Activated CD4-positive, alpha-beta T cell treated with anti-CD3 and anti-CD28 coated beads for 36 hours (primary cell): Measurements from ENCODE around the gene TNFRSF18. TPM values are rescaled to one million over a fixed set of nuclear protein-coding genes. Genes with fewer than 3 reads are reported as not detected.

ENCODE experiments used
- ATAC-seq: fragments of 200-7000 bp; cut with Tn5 transposase; one replicate; pipeline ENCODE4 v1.10.0; 2021; ENCODE audit warnings: mild to moderate bottlenecking, moderate library complexity
- CTCF ChIA-PET: fragments of 350-600 bp; sonication (Branson Sonifier 250); formaldehyde crosslinking; loops from one replicate; lab custom pipeline; 2021; ENCODE audit warnings: antibody characterized with exemption; lab: Charles Lee
- POLR2A ChIA-PET: fragments of 350-600 bp; sonication (Branson Sonifier 250); formaldehyde crosslinking; loops from one replicate; lab custom pipeline; 2021; ENCODE audit warnings: antibody characterized with exemption, inconsistent platforms; lab: Charles Lee
- DNase-seq: peaks from one replicate; pipeline ENCODE4 v3.0.0-alpha.2; 2020
- H3K27ac Mint-ChIP-seq: one replicate; pipeline ENCODE4 v1.8.0; 2021; ENCODE audit warnings: mixed read lengths
- H3K27me3 Mint-ChIP-seq: one replicate; pipeline ENCODE4 v1.8.0; 2021; ENCODE audit warnings: mixed read lengths
- H3K36me3 Mint-ChIP-seq: one replicate; pipeline ENCODE4 v1.8.0; 2021; ENCODE audit warnings: low read depth, mixed read lengths
- H3K4me1 Mint-ChIP-seq: one replicate; pipeline ENCODE4 v1.8.0; 2021; ENCODE audit warnings: mixed read lengths
- H3K4me3 Mint-ChIP-seq: one replicate; pipeline ENCODE4 v1.8.0; 2021; ENCODE audit warnings: mild to moderate bottlenecking, moderate library complexity, mixed read lengths
- H3K9me3 Mint-ChIP-seq: one replicate; pipeline ENCODE4 v1.8.0; 2021; ENCODE audit warnings: low read depth, mixed read lengths
- intact Hi-C, 2 experiments: fragments of 100-400 bp; cut with DNase I in 1 of 2; cut with micrococcal nuclease in 1 of 2; formaldehyde crosslinking; loops; one replicate each; pipeline versions ENCODE4 v1.14.2 to v1.15.1; 2022 to 2024; cut with DNase I, micrococcal nuclease
- total RNA-seq, 2 experiments: library from RNA; stranded (reverse); gene quantifications; one replicate each; pipeline ENCODE4 v1.2.3, GENCODE V29; 2021

The TNFRSF18 gene
- total RNA-seq, 2 experiments from 2014 or later, result 95.0 to 164 TPM

DNA sequence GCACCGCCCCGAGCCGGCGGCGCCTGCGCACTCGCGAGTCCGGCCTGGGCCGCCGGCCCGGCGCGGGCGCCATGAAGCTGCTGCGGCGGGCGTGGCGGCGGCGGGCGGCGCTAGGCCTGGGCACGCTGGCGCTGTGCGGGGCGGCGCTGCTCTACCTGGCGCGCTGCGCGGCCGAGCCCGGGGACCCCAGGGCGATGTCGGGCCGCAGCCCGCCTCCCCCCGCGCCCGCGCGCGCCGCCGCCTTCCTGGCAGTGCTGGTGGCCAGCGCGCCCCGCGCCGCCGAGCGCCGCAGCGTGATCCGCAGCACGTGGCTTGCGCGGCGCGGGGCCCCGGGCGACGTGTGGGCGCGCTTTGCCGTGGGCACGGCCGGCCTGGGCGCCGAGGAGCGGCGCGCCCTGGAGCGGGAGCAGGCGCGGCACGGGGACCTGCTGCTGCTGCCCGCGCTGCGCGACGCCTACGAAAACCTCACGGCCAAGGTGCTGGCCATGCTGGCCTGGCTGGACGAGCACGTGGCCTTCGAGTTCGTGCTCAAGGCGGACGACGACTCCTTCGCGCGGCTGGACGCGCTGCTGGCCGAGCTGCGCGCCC, 25.9 kb upstream of the TNFRSF18 start, which contains the start of gene B3GALT6:
Gene B3GALT6, plus strand, starts transcription at position 30 of the 588 bp plus-strand sequence. Its CDS starts 42 bp downstream, at position 72.
- H3K27me3 Mint-ChIP-seq, result no peaks in the 10 kb centered on the region
- DNase-seq (no peak), ATAC-seq (no peak)
- H3K36me3 Mint-ChIP-seq, result peaks cover 37% of the 10 kb centered on the region
- H3K4me1 Mint-ChIP-seq, result peaks cover 35% of the 10 kb centered on the region
- ChIA-PET CTCF (interaction anchor here (1.0 kb wide), 1 partner anchor 27 kb away, joined by 3 read pairs; no protein-coding TSS in a partner anchor), POLR2A (interaction anchor here (0.7 kb wide), 1 partner anchor 392 kb away, joined by 3 read pairs; no protein-coding TSS in a partner anchor)
- H3K27ac Mint-ChIP-seq, result peak within 1 kb of the TSS; percentile 91
- H3K4me3 Mint-ChIP-seq, result peak within 1 kb of the TSS; percentile 94
- H3K9me3 Mint-ChIP-seq, result no peaks in the 10 kb centered on the region
- intact Hi-C loops, result loop anchor here (1.0 to 2.0 kb wide), 16 partner anchors 18 to 383 kb away; partner anchors contain the start of genes C1orf159 (in 2 of the 2), ATAD3A (in 1 of the 2), AURKAIP1 (in 1 of the 2) and CCNL2 (in 1 of the 2)

DNA sequence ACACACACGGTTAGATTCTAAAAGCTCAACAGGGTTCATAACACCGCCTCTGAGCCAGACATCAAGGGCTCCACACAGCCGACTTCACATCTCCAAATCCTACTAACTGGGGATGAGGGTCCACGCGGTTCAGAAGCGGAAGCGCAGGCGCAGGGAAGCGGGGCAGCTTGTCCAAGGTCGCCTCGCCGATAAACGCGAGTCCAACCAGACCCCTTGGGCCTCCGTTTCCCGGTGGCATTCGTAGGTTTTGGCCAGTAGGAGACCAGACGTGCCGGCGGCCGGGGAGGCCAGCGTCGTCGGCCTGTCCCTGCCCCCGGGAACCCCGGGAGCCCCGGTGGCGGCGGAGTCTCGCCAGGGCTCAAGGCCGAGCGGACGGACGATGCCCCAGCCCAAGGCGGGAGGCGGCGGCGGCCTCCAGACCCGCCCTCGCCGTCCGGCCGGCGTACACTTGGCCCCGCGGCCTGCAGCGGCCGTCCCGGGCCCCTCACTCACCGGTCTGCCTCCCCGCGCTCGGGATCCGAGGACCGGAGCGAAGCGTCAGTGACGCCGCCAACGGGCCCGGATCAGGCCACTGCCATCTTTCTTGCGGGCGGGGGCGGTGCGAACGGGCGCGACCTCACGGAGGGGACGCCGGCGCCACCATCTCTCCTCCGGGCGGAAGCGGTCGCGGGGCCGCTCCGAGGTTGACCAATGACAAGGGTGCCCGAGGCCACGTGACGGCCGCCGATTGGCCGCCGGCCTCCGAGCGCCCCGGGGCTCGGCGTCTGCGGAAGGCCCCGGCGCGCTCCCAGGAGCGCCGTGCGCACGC, 25.2 kb upstream of the TNFRSF18 start, which contains the start of gene SDF4:
Gene SDF4, minus strand, starts transcription at position 602 of the 808 bp plus-strand sequence. CDS start 3,229 bp downstream, outside the sequence.
- Mint-ChIP-seq H3K36me3 (peaks cover 37% of the 10 kb centered on the region), H3K27me3 (no peaks in the 10 kb centered on the region), H3K4me3 (peak within 1 kb of the TSS; percentile 94), H3K4me1 (peaks cover 35% of the 10 kb centered on the region), H3K9me3 (no peaks in the 10 kb centered on the region), H3K27ac (peak within 1 kb of the TSS; percentile 91)
- POLR2A ChIA-PET, result interaction anchor here (0.7 kb wide), 1 partner anchor 392 kb away, joined by 3 read pairs; no protein-coding TSS in a partner anchor
- intact Hi-C loops, result loop anchor here (1.0 to 2.0 kb wide), 17 partner anchors 17 to 384 kb away; partner anchors contain the start of genes C1orf159 (in 2 of the 2), ATAD3A (in 1 of the 2), AURKAIP1 (in 1 of the 2) and CCNL2 (in 1 of the 2)
- CTCF ChIA-PET, result interaction anchor here (1.0 to 2.8 kb wide), 3 partner anchors 19 to 109 kb away, joined by 3 to 18 read pairs (median 5); no protein-coding TSS in a partner anchor
- ATAC-seq (peak; percentile 98), DNase-seq (peak; percentile 98)

GRCh38 chr1:1230656-1231399, 24.4 kb upstream of the TNFRSF18 start:
- ChIA-PET POLR2A (no interaction called here), CTCF (interaction anchor here (1.0 to 2.8 kb wide), 2 partner anchors 20 to 109 kb away, joined by 5 to 18 read pairs; no protein-coding TSS in a partner anchor)
- Mint-ChIP-seq H3K27me3 (no peaks in the 10 kb centered on the region), H3K27ac (peak overlapping the region; percentile 91), H3K4me3 (peak overlapping the region; percentile 94), H3K9me3 (no peaks in the 10 kb centered on the region), H3K36me3 (peaks cover 39% of the 10 kb centered on the region), H3K4me1 (peaks cover 39% of the 10 kb centered on the region)
- no peak for ATAC-seq
- no peak for DNase-seq
- intact Hi-C loops, result loop anchor here (1.0 kb wide), 1 partner anchor 109 kb away; no protein-coding TSS in a partner anchor

GRCh38 chr1:1229770-1230169, 23.4 kb upstream of the TNFRSF18 start:
- CTCF ChIA-PET, result interaction anchor here (0.5 to 2.8 kb wide), 2 partner anchors 108 to 164 kb away, joined by 3 to 18 read pairs; no protein-coding TSS in a partner anchor
- peak overlapping the region; percentile 83 for H3K27ac Mint-ChIP-seq

DNA sequence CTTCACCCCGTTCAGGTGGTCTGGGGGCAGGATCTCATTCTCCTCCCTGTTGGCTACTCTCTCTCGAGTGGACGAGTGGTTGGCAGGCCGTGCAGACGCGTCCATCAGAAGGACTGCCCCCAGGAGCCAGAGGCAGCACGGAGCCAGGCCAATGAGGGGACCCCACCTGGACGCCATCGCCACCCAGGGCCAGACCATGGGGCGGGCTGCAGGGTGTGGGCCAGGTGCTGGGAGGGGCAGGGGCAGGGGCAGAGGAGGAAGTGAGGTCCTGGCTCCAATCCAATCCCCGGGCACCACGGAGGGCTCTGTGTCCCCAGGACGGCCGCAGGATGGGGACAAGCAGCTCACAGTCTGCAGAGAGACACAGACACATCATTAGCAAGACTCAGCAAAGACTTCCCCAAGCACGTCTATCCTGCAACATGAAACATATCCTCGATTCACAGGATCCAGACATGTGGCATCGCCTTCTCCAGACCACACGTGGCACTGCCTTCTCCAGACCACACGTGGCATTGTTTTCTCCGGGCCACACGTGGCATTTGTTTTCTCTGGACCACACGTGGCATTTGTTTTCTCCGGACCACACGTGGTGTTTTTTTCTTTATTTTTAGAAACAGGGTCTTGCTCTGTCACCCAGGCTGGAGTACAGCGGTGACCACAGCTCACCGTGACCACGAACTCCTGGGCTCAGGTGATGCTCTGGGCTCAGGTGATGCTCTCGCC, 22.4 kb upstream of the TNFRSF18 start:
- intact Hi-C loops, result no loop called here
- ChIA-PET CTCF (interaction anchor here (2.8 kb wide), 1 partner anchor 107 kb away, joined by 18 read pairs; no protein-coding TSS in a partner anchor), POLR2A (no interaction called here)
- Mint-ChIP-seq H3K27me3 (no peaks in the 10 kb centered on the region), H3K4me3 (no peak overlapping the region), H3K36me3 (peaks cover 38% of the 10 kb centered on the region), H3K27ac (no peak overlapping the region), H3K9me3 (no peaks in the 10 kb centered on the region), H3K4me1 (peaks cover 33% of the 10 kb centered on the region)
- DNase-seq, result no peak
- no peak for ATAC-seq

More at GRCh38 chr1:1229770-1230169, 23.4 kb upstream of the TNFRSF18 start:
- peaks cover 43% of the 10 kb centered on the region for H3K4me1 Mint-ChIP-seq
- peak overlapping the region; percentile 94 for H3K4me3 Mint-ChIP-seq
- H3K9me3 Mint-ChIP-seq, result no peaks in the 10 kb centered on the region
- ATAC-seq (no peak), DNase-seq (no peak)
- intact Hi-C loops, result no loop called here
- POLR2A ChIA-PET, result no interaction called here
- H3K36me3 Mint-ChIP-seq, result peaks cover 45% of the 10 kb centered on the region
- no peaks in the 10 kb centered on the region for H3K27me3 Mint-ChIP-seq

- Mint-ChIP-seq H3K4me1 (peaks cover 28% of the 10 kb centered on the region), H3K36me3 (peaks cover 38% of the 10 kb centered on the region), H3K4me3 (no peak overlapping the region), H3K27ac (no peak overlapping the region), H3K9me3 (no peaks in the 10 kb centered on the region), H3K27me3 (no peaks in the 10 kb centered on the region)
- no peak for DNase-seq
- no peak for ATAC-seq
- ChIA-PET CTCF (no interaction called here), POLR2A (no interaction called here)
- intact Hi-C loops, result no loop called here
Observed at GRCh38 chr1:1228187-1228586, 21.8 kb upstream of the TNFRSF18 start.

GRCh38 chr1:1227386-1227785, 21.0 kb upstream of the TNFRSF18 start:
- ATAC-seq, result no peak
- ChIA-PET CTCF (no interaction called here), POLR2A (no interaction called here)
- Mint-ChIP-seq H3K4me1 (peaks cover 28% of the 10 kb centered on the region), H3K9me3 (no peaks in the 10 kb centered on the region), H3K4me3 (no peak overlapping the region), H3K27me3 (no peaks in the 10 kb centered on the region), H3K36me3 (peaks cover 46% of the 10 kb centered on the region), H3K27ac (no peak overlapping the region)
- intact Hi-C loops, result no loop called here
- no peak for DNase-seq

DNA sequence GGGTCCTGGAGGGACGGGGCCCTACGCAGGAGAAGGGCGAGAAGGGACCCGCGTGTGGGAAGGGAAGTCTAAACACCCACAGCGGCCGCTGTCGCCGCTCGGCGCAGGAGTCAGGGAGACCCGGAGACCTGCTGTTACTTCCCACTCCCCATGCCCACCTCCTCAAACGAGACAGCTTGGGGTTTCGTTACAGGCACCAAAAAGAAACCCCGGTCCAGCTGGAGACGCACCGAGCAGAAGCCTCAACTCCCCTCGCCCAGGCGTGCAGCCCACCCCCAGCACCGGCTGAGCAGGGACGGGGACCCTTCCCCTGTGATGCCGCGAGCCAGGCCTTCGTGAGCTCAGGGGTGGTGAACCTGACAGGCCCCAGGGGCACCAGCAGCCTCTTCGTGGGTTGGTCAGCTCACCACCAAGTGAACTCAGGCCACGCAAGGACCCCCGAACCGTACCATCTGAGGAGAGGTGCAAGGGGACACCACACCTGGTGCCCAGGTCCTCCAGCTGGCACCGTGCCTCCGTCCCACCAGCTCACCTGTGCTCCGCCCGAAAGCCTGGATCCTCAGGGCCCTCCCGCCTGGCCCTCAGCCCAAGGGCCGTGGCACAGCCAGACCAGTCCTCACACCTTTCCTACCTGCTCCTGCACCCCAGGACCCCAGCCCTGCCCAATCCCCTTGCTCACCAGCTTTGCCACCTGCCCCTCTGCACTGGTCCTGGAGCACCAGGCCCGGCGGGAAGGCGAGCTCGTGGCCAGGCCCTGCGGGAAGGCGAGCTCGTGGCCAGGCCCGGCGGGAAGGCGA, 20.4 kb upstream of the TNFRSF18 start:
- Mint-ChIP-seq H3K4me1 (peaks cover 28% of the 10 kb centered on the region), H3K36me3 (peaks cover 49% of the 10 kb centered on the region), H3K27ac (no peak overlapping the region), H3K4me3 (no peak overlapping the region), H3K9me3 (no peaks in the 10 kb centered on the region), H3K27me3 (no peaks in the 10 kb centered on the region)
- CTCF ChIA-PET, result interaction anchor here (0.6 kb wide), 1 partner anchor 104 kb away, joined by 3 read pairs; no protein-coding TSS in a partner anchor
- DNase-seq (no peak), ATAC-seq (no peak)
- intact Hi-C loops, result no loop called here
- POLR2A ChIA-PET, result no interaction called here

DNA sequence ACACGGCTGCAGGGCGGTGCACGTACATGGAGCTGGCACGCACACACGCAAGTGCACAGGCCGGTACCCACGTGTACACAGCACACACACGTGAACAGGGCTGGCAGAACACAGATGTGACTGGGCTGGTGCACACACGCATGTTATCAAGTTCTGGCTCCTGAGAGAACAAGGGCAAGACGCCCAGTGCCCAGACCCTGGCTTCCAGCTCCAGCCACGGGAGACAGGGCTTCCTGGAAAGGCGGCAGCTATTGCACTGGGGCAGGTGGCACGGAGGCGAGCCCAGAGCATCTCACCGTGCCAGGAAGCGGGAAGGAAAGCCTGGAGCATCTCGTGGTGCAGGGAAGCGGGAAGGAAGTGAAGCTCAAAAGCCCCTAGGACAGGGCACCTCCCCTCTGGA, 19.5 kb upstream of the TNFRSF18 start:
- Mint-ChIP-seq H3K9me3 (no peaks in the 10 kb centered on the region), H3K4me1 (peaks cover 28% of the 10 kb centered on the region), H3K4me3 (no peak overlapping the region), H3K36me3 (peaks cover 52% of the 10 kb centered on the region), H3K27ac (no peak overlapping the region), H3K27me3 (no peaks in the 10 kb centered on the region)
- ChIA-PET CTCF (no interaction called here), POLR2A (no interaction called here)
- ATAC-seq (no peak), DNase-seq (no peak)
- intact Hi-C loops, result no loop called here
